IMR-90 (cell line): ENCODE measurements around the gene RAB14. TPM values are rescaled to one million over a fixed set of nuclear protein-coding genes. Genes with fewer than 3 reads are reported as not detected.

ENCODE experiments used
- ATAC-seq: fragments of 200-7000 bp; cut with Tn5 transposase; 2 replicates; pipeline ENCODE4 v1.9.1; 2020; ENCODE audit warnings: low read depth, mild to moderate bottlenecking, moderate library complexity
- BruUV-seq: library from RNA; stranded (reverse); fragments of 400-500 nt; replicated peaks from 2 replicates; lab custom pipeline; 2021; lab: Mats Ljungman, UMichigan
- CTCF ChIA-PET: fragments of 300-600 bp; formaldehyde crosslinking; extraction: SDS; loops from one replicate; lab custom pipeline; 2021; ENCODE audit warnings: antibody characterized with exemption; lab: Yijun Ruan, JAX
- POLR2A ChIA-PET: fragments of 300-600 bp; sonication (Branson Sonifier 250); formaldehyde crosslinking; loops from one replicate; lab custom pipeline; 2022; ENCODE audit warnings: antibody characterized with exemption; ENCODE audit not compliant: unreplicated experiment; lab: Charles Lee
- DNase-seq: peaks from one replicate; pipeline ENCODE4 v3.0.0; 2013
- H2AFZ ChIP-seq: replicated peaks from 2 replicates; pipeline ENCODE3; 2013; ENCODE audit warnings: low read length, mild to moderate bottlenecking; ENCODE audit not compliant: poor library complexity
- H2AK5ac ChIP-seq: 2 replicates; pipeline ENCODE4 v1.6.1; 2013; ENCODE audit warnings: low read depth, low read length, inconsistent platforms
- H2AK9ac ChIP-seq: replicated peaks from 2 replicates; pipeline ENCODE3; 2013; ENCODE audit warnings: mild to moderate bottlenecking, low read depth, low read length, moderate library complexity; ENCODE audit not compliant: poor library complexity
- H2BK120ac ChIP-seq: 2 replicates; pipeline ENCODE4 v1.6.1; 2013; ENCODE audit warnings: low read depth, low read length, inconsistent platforms
- H2BK15ac ChIP-seq: 3 replicates; pipeline ENCODE4 v1.6.1; 2013; ENCODE audit warnings: low read depth, low read length, inconsistent platforms
- H2BK20ac ChIP-seq: 2 replicates; pipeline ENCODE4 v1.6.1; 2013; ENCODE audit warnings: low read depth, mild to moderate bottlenecking, inconsistent platforms, low read length, moderate library complexity
- H2BK5ac ChIP-seq: 2 replicates; pipeline ENCODE4 v1.6.1; 2013; ENCODE audit warnings: mild to moderate bottlenecking, low read depth, low read length, inconsistent platforms; ENCODE audit not compliant: poor library complexity, severe bottlenecking
- H3K14ac ChIP-seq: replicated peaks from 2 replicates; pipeline ENCODE4 v1.6.1; 2013; ENCODE audit warnings: low read depth, low read length, inconsistent platforms
- H3K18ac ChIP-seq: 2 replicates; pipeline ENCODE4 v1.6.1; 2013; ENCODE audit warnings: low read depth, low read length, control low read depth
- H3K23ac ChIP-seq: 2 replicates; pipeline ENCODE4 v1.6.1; 2013; ENCODE audit warnings: low read depth, low read length, inconsistent platforms
- H3K27ac ChIP-seq: 2 replicates; pipeline ENCODE4 v1.5.1; 2013; ENCODE audit warnings: mild to moderate bottlenecking, control low read depth, low read length; ENCODE audit not compliant: insufficient read depth
- H3K27me3 ChIP-seq: 2 replicates; pipeline ENCODE4 v1.6.1; 2013; ENCODE audit warnings: low read length; ENCODE audit not compliant: control insufficient read depth, insufficient read depth
- H3K36me3 ChIP-seq: 2 replicates; pipeline ENCODE4 v1.6.1; 2013; ENCODE audit warnings: low read length, mixed read lengths; ENCODE audit not compliant: control insufficient read depth, insufficient read depth
- H3K4ac ChIP-seq: 2 replicates; pipeline ENCODE4 v1.6.1; 2013; ENCODE audit warnings: low read depth, low read length, inconsistent platforms
- H3K4me1 ChIP-seq: 2 replicates; pipeline ENCODE4 v1.6.1; 2013; ENCODE audit warnings: low read length, mixed read lengths; ENCODE audit not compliant: control insufficient read depth, insufficient read depth
- H3K4me2 ChIP-seq: 2 replicates; pipeline ENCODE4 v1.6.1; 2013; ENCODE audit warnings: low read depth, mild to moderate bottlenecking, control low read depth, low read length, moderate library complexity
- H3K4me3 ChIP-seq: 2 replicates; pipeline ENCODE4 v1.5.1; 2013; ENCODE audit warnings: low read depth, mild to moderate bottlenecking, control low read depth, low read length, moderate library complexity; ENCODE audit not compliant: insufficient read depth
- H3K56ac ChIP-seq: 2 replicates; pipeline ENCODE4 v1.6.1; 2013; ENCODE audit warnings: low read length, inconsistent platforms; ENCODE audit not compliant: insufficient read depth; ENCODE audit errors: extremely low read depth
- H3K79me1 ChIP-seq, 2 experiments: 2 replicates each; pipeline ENCODE4 v1.6.1; 2013; ENCODE audit warnings: low read length in 2 of 2, inconsistent platforms in 1 of 2, low read depth in 1 of 2
- H3K9ac ChIP-seq: 2 replicates; pipeline ENCODE4 v1.6.1; 2013; ENCODE audit warnings: low read depth, low read length, control low read depth
- H3K9me1 ChIP-seq: 2 replicates; pipeline ENCODE4 v1.6.1; 2013; ENCODE audit warnings: low read length, inconsistent platforms; ENCODE audit not compliant: insufficient read depth
- H3K9me3 ChIP-seq: 2 replicates; pipeline ENCODE4 v1.6.1; 2013; ENCODE audit warnings: low read length; ENCODE audit not compliant: control insufficient read depth, insufficient read depth
- H4K20me1 ChIP-seq: 2 replicates; pipeline ENCODE4 v1.6.1; 2013; ENCODE audit warnings: low read length, inconsistent platforms; ENCODE audit not compliant: insufficient read depth
- H4K5ac ChIP-seq: 2 replicates; pipeline ENCODE4 v1.6.1; 2013; ENCODE audit warnings: mild to moderate bottlenecking, low read depth, low read length, control low read depth
- H4K8ac ChIP-seq, 2 experiments: 2 replicates each; pipeline ENCODE4 v1.6.1; 2013; ENCODE audit warnings: low read depth in 2 of 2, low read length in 2 of 2, control low read depth in 1 of 2, inconsistent platforms in 1 of 2
- H4K91ac ChIP-seq: 2 replicates; pipeline ENCODE4 v1.6.1; 2013; ENCODE audit warnings: low read depth, low read length, inconsistent platforms; ENCODE audit not compliant: insufficient read depth
- BHLHE40 ChIP-seq: fragments of 150-350 bp; IDR thresholded peaks from 2 replicates; pipeline ENCODE4 v1.6.1; 2016; ENCODE audit warnings: mild to moderate bottlenecking, low read depth, low read length
- CEBPB ChIP-seq: IDR thresholded peaks from 2 replicates; pipeline ENCODE4 v1.6.1; 2012; ENCODE audit warnings: low read depth, low read length, improper control_type of control experiment
- CTCF ChIP-seq: conservative IDR thresholded peaks from 2 replicates; pipeline ENCODE4 v1.5.1; 2012; ENCODE audit warnings: mild to moderate bottlenecking, low read depth, low read length, improper control_type of control experiment
- ELK1 ChIP-seq: fragments of 150-350 bp; IDR thresholded peaks from 2 replicates; pipeline ENCODE4 v1.6.1; 2016; ENCODE audit warnings: low read depth, mild to moderate bottlenecking, low read length, moderate library complexity, borderline replicate concordance
- MAZ ChIP-seq: IDR thresholded peaks from 2 replicates; pipeline ENCODE4 v1.6.1; 2012; ENCODE audit warnings: low read depth, mild to moderate bottlenecking, low read length, improper control_type of control experiment, moderate library complexity, borderline replicate concordance
- MXI1 ChIP-seq: IDR thresholded peaks from 2 replicates; pipeline ENCODE4 v1.6.1; 2012; ENCODE audit warnings: low read depth, mild to moderate bottlenecking, low read length, moderate library complexity, borderline replicate concordance
- RFX5 ChIP-seq: IDR thresholded peaks from 2 replicates; pipeline ENCODE4 v1.8.0; 2012; ENCODE audit warnings: low read depth, mild to moderate bottlenecking, low read length, moderate library complexity
- USF2 ChIP-seq: fragments of 150-350 bp; IDR thresholded peaks from 2 replicates; pipeline ENCODE4 v1.6.1; 2017; ENCODE audit warnings: mild to moderate bottlenecking, antibody characterized with exemption, low read length, low read depth
- WGBS, 2 experiments: methylation state at CpG; one replicate each; pipeline versions ENCODE4 v1.1.5 to v1.1.7; 2013; ENCODE audit warnings: missing lambda C conversion rate in 2 of 2; ENCODE audit not compliant: insufficient read length in 1 of 2; ENCODE audit errors: extremely low coverage in 2 of 2; 5-methylcytosine and 5-hydroxymethylcytosine counted together
- dilution Hi-C: fragments of 300-500 bp; cut with HindIII; formaldehyde crosslinking; loops from one replicate; pipeline ENCODE4 v1.14.3; 2018; ENCODE audit warnings: low sequenced_read_pairs; ENCODE audit not compliant: unreplicated experiment
- in situ Hi-C: fragments of 300-500 bp; cut with MboI; formaldehyde crosslinking; loops from 3 replicates; pipeline ENCODE4 v1.14.3; 2019; ENCODE audit warnings: low sequenced_read_pairs, inconsistent platforms, mixed read lengths
- intact Hi-C: fragments of 100-400 bp; cut with micrococcal nuclease; formaldehyde crosslinking; loops from 2 replicates; pipeline ENCODE4 v1.10.0; 2022
- polyA plus RNA-seq, 3 experiments: library from polyadenylated mRNA; depleted of rRNA; stranded (reverse); fragments of >200 nt; gene quantifications; 2 replicates each; pipeline ENCODE4 v1.2.3, GENCODE V29; 2012; ENCODE audit warnings: low replicate concordance in 1 of 3
- total RNA-seq: library from RNA; depleted of rRNA; stranded (reverse); fragments of >200 nt; gene quantifications from 2 replicates; pipeline ENCODE4 v1.2.3, GENCODE V29; 2012

The RAB14 gene
- total and polyA plus RNA-seq, 2 of the 4 experiments (the other 2 are of a cell fraction): 20.1 to 29.3 TPM

GRCh38 chr9:121246821-121247561 is 45.3 kb upstream of the RAB14 start:
- 68% methylated on average over 3 of the region's 12 CpGs; no CpG with 5 or more reads in 1 of the 2 experiments for WGBS, 2 experiments
- ChIA-PET CTCF (interaction anchor here (1.0 to 1.1 kb wide), 2 partner anchors 22 to 31 kb away, joined by 4 read pairs; no protein-coding TSS in a partner anchor), POLR2A (no interaction called here)
- Histone ChIP-seq H3K27ac (peak overlapping the region; percentile 40; the same call in 1 of the 2 replicates), H2BK5ac (peak overlapping the region; percentile 81), H3K27me3 (no peaks in the 10 kb centered on the region), H3K56ac (no peak overlapping the region), H3K23ac (no peak overlapping the region), H3K9me1 (peaks cover 7% of the 10 kb centered on the region; the same call in 1 of the 2 replicates), H3K36me3 (no peaks in the 10 kb centered on the region), H3K14ac (peak overlapping the region; percentile 20), H3K79me1 (no peaks in the 10 kb centered on the region), H3K9ac (no peak overlapping the region), H3K4me2 (no peak overlapping the region), H4K8ac (peak overlapping the region in 1 of 2 experiments; percentile 73; a peak in 2 of 4 replicates), H2AFZ (peak overlapping the region; percentile 86), H3K4me1 (peaks cover 5% of the 10 kb centered on the region; the same call in 1 of the 2 replicates), H4K5ac (no peak overlapping the region), H3K18ac (0 out of 2 replicates have a peak overlapping the region, but pooled peaks have one; percentile 7), H2AK9ac (peak overlapping the region; percentile 88), H3K4me3 (no peak overlapping the region), H3K4ac (peak overlapping the region; percentile 17; the same call in 1 of the 2 replicates), H4K20me1 (no peaks in the 10 kb centered on the region), H2BK120ac (peak overlapping the region; percentile 35), H2AK5ac (peak overlapping the region; percentile 70), H2BK20ac (peak overlapping the region; percentile 47; the same call in 1 of the 2 replicates), H4K91ac (no peak overlapping the region; the same call in 1 of the 2 replicates), H3K9me3 (no peaks in the 10 kb centered on the region), H2BK15ac (peak overlapping the region; percentile 22; the same call in 1 of the 3 replicates)
- no TSS peak for BruUV-seq
- no peak for TF ChIP-seq ELK1
- no peak for TF ChIP-seq MXI1
- no peak for TF ChIP-seq USF2
- TF ChIP-seq CTCF: no peak
- TF ChIP-seq CEBPB: peak; percentile 73
- no peak for TF ChIP-seq BHLHE40
- TF ChIP-seq MAZ: peak; percentile 76; the same call in 1 of the 2 replicates
- TF ChIP-seq RFX5: no peak
- in situ Hi-C loops (no loop called here), intact Hi-C loops (no loop called here), dilution Hi-C loops (no loop called here)
- DNase-seq: peak; percentile 93
- peak; percentile 89 for ATAC-seq
